Esophagus (tissue), 2 donors: ENCODE measurements around the gene KDM2A. TPM values are rescaled to one million over a fixed set of nuclear protein-coding genes. Genes with fewer than 3 reads are reported as not detected.

Experiments
- H3K27ac ChIP-seq, 2 donors: one replicate each; pipeline ENCODE4 v1.5.1; 2013; ENCODE audit warnings: low read depth in 2 of 2, mild to moderate bottlenecking in 2 of 2, inconsistent platforms in 1 of 2, low read length in 1 of 2, moderate library complexity in 1 of 2
- H3K27me3 ChIP-seq, 2 donors: one replicate each; pipeline ENCODE4 v1.6.1; 2013; ENCODE audit warnings: low read length in 2 of 2, control low read depth in 1 of 2, mild to moderate bottlenecking in 1 of 2; ENCODE audit not compliant: insufficient read depth in 2 of 2, control insufficient read depth in 1 of 2
- H3K36me3 ChIP-seq, 2 donors: one replicate each; pipeline ENCODE4 v1.6.1; 2013; ENCODE audit warnings: low read length in 1 of 2; ENCODE audit not compliant: control insufficient read depth in 2 of 2, insufficient read depth in 2 of 2
- H3K4me1 ChIP-seq, 2 donors: one replicate each; pipeline ENCODE4 v1.6.1; 2013; ENCODE audit warnings: low read length in 1 of 2; ENCODE audit not compliant: control insufficient read depth in 2 of 2, insufficient read depth in 2 of 2
- H3K4me3 ChIP-seq, 2 donors: one replicate each; pipeline ENCODE4 v1.5.1; 2013; ENCODE audit warnings: low read length in 2 of 2, mild to moderate bottlenecking in 2 of 2, low read depth in 1 of 2, moderate library complexity in 1 of 2
- H3K9me3 ChIP-seq, 2 donors: one replicate each; pipeline ENCODE4 v1.6.1; 2013; ENCODE audit warnings: mild to moderate bottlenecking in 2 of 2, low read depth in 1 of 2, low read length in 1 of 2, moderate library complexity in 1 of 2; ENCODE audit not compliant: control insufficient read depth in 2 of 2, insufficient read depth in 1 of 2
- WGBS, 2 donors: extraction: QIAGEN DNeasy Blood & Tissue Kit; methylation state at CpG; one replicate each; pipeline ENCODE4 v1.1.7; 2013; 5-methylcytosine and 5-hydroxymethylcytosine counted together
- polyA plus RNA-seq, 2 donors: library from polyadenylated mRNA; stranded (reverse); fragments of 200-250 nt; gene quantifications; one replicate each; pipeline ENCODE4 v1.2.3, GENCODE V29; 2013
- donor health status: healthy with polysubstance abuse.
- donor health status: Bipolar disorder and iron deficiency.

Gene KDM2A
- polyA plus RNA-seq, 2 donors, result 36.8 to 54.9 TPM

- H3K4me1 ChIP-seq, result peaks cover 0 to 15% of the 10 kb centered on the region in 2 donors
- H3K4me3 ChIP-seq, result peak overlapping the region; percentile 49 to 56
- H3K27me3 ChIP-seq, result no peaks in the 10 kb centered on the region
- peak overlapping the region; percentile 94 to 98 for H3K27ac ChIP-seq
- H3K36me3 ChIP-seq, result peaks cover under 1 to 3% of the 10 kb centered on the region in 2 donors
- no peaks in the 10 kb centered on the region for H3K9me3 ChIP-seq
- WGBS, 2 donors, result 0% methylated on average over 31 of the region's 31 CpGs
Measured at GRCh38 chr11:67239783-67240575, 120.9 kb downstream of the KDM2A start.

- H3K9me3 ChIP-seq, result no peaks in the 10 kb centered on the region
- H3K36me3 ChIP-seq, result peaks cover 6 to 8% of the 10 kb centered on the region in 2 donors
- H3K4me3 ChIP-seq, result peak overlapping the region; percentile 49 to 56
- H3K27ac ChIP-seq, result peak overlapping the region; percentile 94 to 98
- no peaks in the 10 kb centered on the region for H3K27me3 ChIP-seq
- peaks cover 0 to 15% of the 10 kb centered on the region in 2 donors for H3K4me1 ChIP-seq
- WGBS, 2 donors, result 1% methylated on average over 16 of the region's 16 CpGs
Measured at GRCh38 chr11:67240576-67241389, 121.7 kb downstream of the KDM2A start.

- H3K36me3 ChIP-seq, result peaks cover 13 to 15% of the 10 kb centered on the region in 2 donors
- WGBS, 2 donors, result 56% methylated on average over 1 of the region's 1 CpG
- H3K27me3 ChIP-seq, result no peaks in the 10 kb centered on the region
- peaks cover 0 to 19% of the 10 kb centered on the region in 2 donors for H3K4me1 ChIP-seq
- peak overlapping the region in 1 of 2 donors; percentile 56 for H3K4me3 ChIP-seq
- no peaks in the 10 kb centered on the region for H3K9me3 ChIP-seq
- no peak overlapping the region for H3K27ac ChIP-seq
Measured at GRCh38 chr11:67242548-67242947, 123.5 kb downstream of the KDM2A start.

GRCh38 chr11:67243051-67243450 lies 124.0 kb downstream of the KDM2A start:
- WGBS, 2 donors, result 68 to 73% methylated on average over 2 of the region's 2 CpGs
- H3K9me3 ChIP-seq, result no peaks in the 10 kb centered on the region
- H3K27me3 ChIP-seq, result no peaks in the 10 kb centered on the region
- peaks cover 15 to 16% of the 10 kb centered on the region in 2 donors for H3K36me3 ChIP-seq
- H3K4me3 ChIP-seq, result no peak overlapping the region
- H3K4me1 ChIP-seq, result peaks cover 0 to 19% of the 10 kb centered on the region in 2 donors
- H3K27ac ChIP-seq, result no peak overlapping the region

GRCh38 chr11:67245046-67245445 lies 126.0 kb downstream of the KDM2A start:
- Histone ChIP-seq H3K27ac (no peak overlapping the region), H3K36me3 (peaks cover 23 to 24% of the 10 kb centered on the region in 2 donors), H3K4me1 (peaks cover 0 to 13% of the 10 kb centered on the region in 2 donors), H3K4me3 (no peak overlapping the region), H3K9me3 (no peaks in the 10 kb centered on the region), H3K27me3 (no peaks in the 10 kb centered on the region)
- WGBS, 2 donors, result 93 to 94% methylated on average over 11 of the region's 11 CpGs

- WGBS, 2 donors, result 64 to 67% methylated on average over 5 of the region's 5 CpGs
- H3K36me3 ChIP-seq, result peaks cover 38 to 42% of the 10 kb centered on the region in 2 donors
- no peaks in the 10 kb centered on the region for H3K9me3 ChIP-seq
- peak overlapping the region; percentile 84 to 86 for H3K27ac ChIP-seq
- peaks cover 0 to 13% of the 10 kb centered on the region in 2 donors for H3K4me1 ChIP-seq
- no peak overlapping the region for H3K4me3 ChIP-seq
- H3K27me3 ChIP-seq, result no peaks in the 10 kb centered on the region
Measured at GRCh38 chr11:67247946-67248550, 129.0 kb downstream of the KDM2A start.

- H3K4me1 ChIP-seq, result peaks cover 0 to 15% of the 10 kb centered on the region in 2 donors
- no peak overlapping the region for H3K4me3 ChIP-seq
- peak overlapping the region; percentile 84 for H3K27ac ChIP-seq
- peaks cover 38 to 42% of the 10 kb centered on the region in 2 donors for H3K36me3 ChIP-seq
- no peaks in the 10 kb centered on the region for H3K27me3 ChIP-seq
- H3K9me3 ChIP-seq, result no peaks in the 10 kb centered on the region
Measured at GRCh38 chr11:67248653-67249052, 129.6 kb downstream of the KDM2A start.

GRCh38 chr11:67250059-67251043 lies 131.3 kb downstream of the KDM2A start:
- H3K4me1 ChIP-seq, result peaks cover 2 to 27% of the 10 kb centered on the region in 2 donors
- H3K27ac ChIP-seq, result peak overlapping the region in 1 of 2 donors; percentile 42
- 85 to 91% methylated on average over 37 of the region's 37 CpGs for WGBS, 2 donors
- H3K9me3 ChIP-seq, result no peaks in the 10 kb centered on the region
- H3K36me3 ChIP-seq, result peaks cover 45 to 51% of the 10 kb centered on the region in 2 donors
- H3K4me3 ChIP-seq, result no peak overlapping the region
- H3K27me3 ChIP-seq, result no peaks in the 10 kb centered on the region
